Gastroesophageal sphincter (tissue), 4 donors: ENCODE results near the gene IFFO2. TPM values are rescaled to one million over a fixed set of nuclear protein-coding genes. Genes with fewer than 3 reads are reported as not detected.

Experiments used
- ATAC-seq: fragments of 150-250 bp; one replicate; pipeline ENCODE4 v1.9.1; 2016; ENCODE audit warnings: mild to moderate bottlenecking, moderate library complexity
- H3K27ac ChIP-seq, 4 donors: fragments of 200-600 bp; sonication (generic) in 3 of 4; 1 replicate in 3 of 4; 2 replicates in 1 of 4; pipeline ENCODE4 v1.5.1; 2016 to 2019
- H3K27me3 ChIP-seq: fragments of 200-600 bp; sonication (generic); one replicate; pipeline ENCODE4 v1.5.1; 2019
- H3K36me3 ChIP-seq, 2 donors: fragments of 200-600 bp; sonication (generic); one replicate each; pipeline ENCODE4 v1.5.1; 2019; ENCODE audit warnings: control low read depth in 1 of 2
- H3K4me1 ChIP-seq, 3 donors: fragments of 200-600 bp; sonication (generic); 1 replicate in 2 of 3; 2 replicates in 1 of 3; pipeline ENCODE4 v1.5.1; 2016 to 2019; ENCODE audit warnings: control low read depth in 2 of 3
- H3K4me3 ChIP-seq, 2 donors: fragments of 200-600 bp; sonication (generic); one replicate each; pipeline ENCODE4 v1.5.1; 2019; ENCODE audit warnings: mild to moderate bottlenecking in 1 of 2, moderate library complexity in 1 of 2
- H3K9me3 ChIP-seq, 3 donors: fragments of 200-600 bp; sonication (generic); one replicate each; pipeline ENCODE4 v1.5.1; 2017 to 2019; ENCODE audit warnings: control low read depth in 2 of 3
- EP300 ChIP-seq: sonication (generic); formaldehyde crosslinking; IDR thresholded peaks from one replicate; pipeline ENCODE4 v1.6.1; 2017; ENCODE audit warnings: antibody characterized with exemption, mild to moderate bottlenecking
- POLR2A ChIP-seq, 2 donors: fragments of 450-650 bp; IDR thresholded peaks; one replicate each; pipeline ENCODE4 v1.6.1; 2017; ENCODE audit warnings: antibody characterized with exemption in 2 of 2, mild to moderate bottlenecking in 2 of 2, moderate library complexity in 1 of 2
- POLR2AphosphoS5 ChIP-seq: sonication (generic); formaldehyde crosslinking; IDR thresholded peaks from one replicate; pipeline ENCODE4 v1.6.1; 2017; ENCODE audit warnings: antibody characterized with exemption
- WGBS, 2 donors: methylation state at CpG; one replicate each; pipeline ENCODE4 v1.1.5; 2018; ENCODE audit warnings: low coverage in 1 of 2; 5-methylcytosine and 5-hydroxymethylcytosine counted together
- total RNA-seq, 4 donors: library from RNA; depleted of rRNA; stranded (reverse); fragments of >200 nt; gene quantifications; one replicate each; pipeline ENCODE4 v1.1.0, GENCODE V29; 2016
- TF ChIP-seq, protein P1 (sequence below), 4 experiments: fragments of 200-600 bp in 2 of 4; fragments of 450-650 bp in 2 of 4; sonication (generic) in 1 of 4; IDR thresholded peaks; one replicate each; pipeline ENCODE4 v1.5.1; 2017 to 2019; ENCODE audit warnings: antibody characterized with exemption in 4 of 4, mild to moderate bottlenecking in 2 of 4, moderate library complexity in 2 of 4

The IFFO2 gene
- total RNA-seq, 4 donors from 2014 or later, result 9.3 to 18.4 (median 12.7) TPM

DNA sequence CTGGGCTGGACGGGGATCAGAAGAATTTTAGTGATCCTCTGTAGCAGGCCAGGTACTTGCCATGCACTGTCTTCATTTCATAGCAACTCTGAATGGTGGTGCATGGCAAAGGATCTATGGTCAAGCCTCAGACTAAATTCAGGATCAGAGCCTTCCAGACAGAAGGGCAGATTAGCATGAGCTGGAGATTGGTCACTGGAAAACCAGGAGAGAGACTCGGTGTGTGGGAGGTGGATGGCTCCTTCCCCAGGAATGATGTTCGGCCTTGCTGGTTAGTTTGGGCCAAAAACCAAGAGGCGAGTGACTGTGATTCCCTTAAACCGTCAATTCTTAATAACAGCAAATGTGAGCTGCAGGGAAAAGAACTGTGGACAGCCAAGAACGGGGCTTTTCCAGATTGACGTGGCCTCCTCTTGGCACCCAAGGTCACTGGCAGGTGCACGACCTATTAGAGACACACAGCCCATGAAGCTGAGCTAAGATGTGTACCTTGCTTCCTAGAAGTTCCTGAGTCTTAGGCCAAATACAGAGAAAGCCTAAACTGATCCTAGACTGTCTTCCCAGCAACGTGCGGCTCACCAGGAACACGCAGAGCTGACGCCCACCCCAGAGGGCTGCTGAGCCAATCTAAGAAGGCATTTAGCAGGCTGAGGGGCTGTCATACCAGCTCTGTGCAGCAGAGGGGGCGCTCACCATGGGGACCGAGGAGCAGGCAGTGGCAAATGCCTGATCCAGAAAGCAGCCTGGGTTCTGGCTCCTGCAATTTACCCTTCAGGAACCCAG lies 72.6 kb downstream of the IFFO2 start:
- TF ChIP-seq POLR2A (IDR thresholded peaks at IDR 0.05), result no peak
- no peak for TF ChIP-seq EP300
- no peak for TF ChIP-seq POLR2AphosphoS5
- TF ChIP-seq, protein P1, sequence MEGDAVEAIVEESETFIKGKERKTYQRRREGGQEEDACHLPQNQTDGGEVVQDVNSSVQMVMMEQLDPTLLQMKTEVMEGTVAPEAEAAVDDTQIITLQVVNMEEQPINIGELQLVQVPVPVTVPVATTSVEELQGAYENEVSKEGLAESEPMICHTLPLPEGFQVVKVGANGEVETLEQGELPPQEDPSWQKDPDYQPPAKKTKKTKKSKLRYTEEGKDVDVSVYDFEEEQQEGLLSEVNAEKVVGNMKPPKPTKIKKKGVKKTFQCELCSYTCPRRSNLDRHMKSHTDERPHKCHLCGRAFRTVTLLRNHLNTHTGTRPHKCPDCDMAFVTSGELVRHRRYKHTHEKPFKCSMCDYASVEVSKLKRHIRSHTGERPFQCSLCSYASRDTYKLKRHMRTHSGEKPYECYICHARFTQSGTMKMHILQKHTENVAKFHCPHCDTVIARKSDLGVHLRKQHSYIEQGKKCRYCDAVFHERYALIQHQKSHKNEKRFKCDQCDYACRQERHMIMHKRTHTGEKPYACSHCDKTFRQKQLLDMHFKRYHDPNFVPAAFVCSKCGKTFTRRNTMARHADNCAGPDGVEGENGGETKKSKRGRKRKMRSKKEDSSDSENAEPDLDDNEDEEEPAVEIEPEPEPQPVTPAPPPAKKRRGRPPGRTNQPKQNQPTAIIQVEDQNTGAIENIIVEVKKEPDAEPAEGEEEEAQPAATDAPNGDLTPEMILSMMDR (IDR thresholded peaks at IDR 0.05), result peak in 3 of 4 experiments; percentile 86 to 92 (median 86)
- Histone ChIP-seq H3K36me3 (peaks cover 0 to 71% of the 10 kb centered on the region in 2 donors), H3K4me3 (no peak overlapping the region), H3K4me1 (no peaks in the 10 kb centered on the region), H3K27ac (no peak overlapping the region), H3K27me3 (no peaks in the 10 kb centered on the region), H3K9me3 (no peaks in the 10 kb centered on the region)
- peak; percentile 66 for ATAC-seq
- 0 to 60% methylated on average over 2 to 8 of the region's 14 CpGs for WGBS, 2 donors

DNA sequence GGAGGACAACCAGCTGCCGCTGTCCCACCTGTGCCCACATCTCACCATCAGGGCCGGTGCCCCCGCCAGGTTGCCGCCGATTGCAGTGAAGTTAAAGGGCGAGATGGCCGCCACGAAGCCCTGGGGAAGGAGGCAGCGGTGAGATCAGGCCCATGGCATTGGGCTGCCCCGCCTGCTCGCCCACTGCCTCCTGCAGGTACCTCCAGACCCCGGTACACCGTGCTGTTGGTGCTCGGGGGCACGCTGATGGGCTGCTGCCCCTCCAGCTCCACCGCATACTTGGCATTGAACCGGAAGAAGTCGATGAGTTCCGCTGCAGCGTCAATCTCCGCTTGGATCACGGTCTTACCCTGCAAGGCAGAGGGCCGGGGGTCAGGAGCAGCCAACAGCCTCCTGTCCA lies 73.4 kb downstream of the IFFO2 start:
- no peak overlapping the region for H3K27ac ChIP-seq
- H3K36me3 ChIP-seq, result peaks cover 0 to 63% of the 10 kb centered on the region in 2 donors
- no peak for TF ChIP-seq POLR2AphosphoS5
- TF ChIP-seq, protein P1 (IDR thresholded peaks at IDR 0.05), result no peak
- TF ChIP-seq EP300, result no peak
- no peak for TF ChIP-seq POLR2A (IDR thresholded peaks at IDR 0.05)
- no peaks in the 10 kb centered on the region for H3K27me3 ChIP-seq
- H3K9me3 ChIP-seq, result no peaks in the 10 kb centered on the region
- no CpG with 5 or more reads among the region's 23 CpGs for WGBS, 2 donors
- no peak overlapping the region for H3K4me3 ChIP-seq
- no peaks in the 10 kb centered on the region for H3K4me1 ChIP-seq
- no peak for ATAC-seq

DNA sequence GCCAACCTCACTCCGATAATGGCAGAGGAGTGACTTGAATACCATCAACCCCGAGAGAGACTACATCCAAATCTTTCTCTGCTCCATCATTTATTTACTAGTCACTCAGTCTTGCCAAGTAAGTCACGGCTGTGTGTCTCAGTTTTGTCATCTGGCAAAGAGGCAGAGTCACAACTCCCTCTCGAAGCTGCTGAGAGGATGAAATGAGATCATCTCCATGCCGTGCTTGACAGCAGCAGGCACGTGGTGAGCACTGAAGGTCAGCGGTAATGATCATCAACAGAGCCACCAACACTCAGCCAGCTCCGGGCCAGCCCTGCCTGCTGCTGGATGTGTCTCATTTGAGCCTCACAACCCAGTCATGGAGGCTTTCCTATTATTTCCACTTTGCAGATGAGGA lies 74.0 kb downstream of the IFFO2 start:
- no peak overlapping the region for H3K27ac ChIP-seq
- WGBS, 2 donors, result 68 to 70% methylated on average over 2 to 5 of the region's 8 CpGs

DNA sequence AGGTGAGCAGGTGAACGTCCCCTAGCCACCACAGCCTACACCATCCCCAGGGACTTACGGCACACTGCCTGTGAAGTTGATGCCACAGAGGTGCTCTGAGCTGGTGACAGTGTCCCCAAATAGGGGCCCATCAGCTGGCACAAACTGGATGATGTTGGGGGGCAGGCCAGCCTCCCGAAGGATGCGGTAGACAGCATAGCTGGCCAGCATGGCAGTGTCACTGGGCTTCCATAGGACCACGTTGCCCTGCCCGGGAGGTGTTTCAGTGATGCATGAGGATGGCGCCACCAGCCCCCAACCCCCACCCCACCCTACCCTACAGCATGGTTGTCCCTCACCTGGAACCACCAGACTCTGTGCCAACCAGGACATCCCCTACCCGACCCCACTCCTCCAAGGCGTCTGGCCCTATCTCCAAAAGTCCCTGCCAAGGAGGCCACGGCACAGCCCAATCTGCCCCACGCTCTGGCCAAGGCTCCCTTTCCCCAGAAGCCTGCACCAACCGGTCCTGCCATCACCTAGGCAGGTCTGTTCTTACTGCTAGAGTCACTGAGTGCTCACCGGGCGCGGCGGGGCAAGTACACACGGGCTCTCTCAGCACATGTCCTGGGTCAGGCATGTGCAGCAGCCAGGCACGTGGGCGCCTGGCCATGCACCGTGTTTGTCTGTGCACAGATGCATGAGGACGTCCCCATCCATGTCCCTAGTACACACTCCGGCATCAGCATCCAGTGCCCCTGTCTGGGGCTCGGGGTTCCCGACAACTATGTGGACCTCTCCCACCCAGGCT lies 74.6 kb downstream of the IFFO2 start:
- ATAC-seq, result no peak
- peaks cover 0 to 60% of the 10 kb centered on the region in 2 donors for H3K36me3 ChIP-seq

More for the DNA sequence above, 74.0 kb downstream of the IFFO2 start:
- Histone ChIP-seq H3K27me3 (no peaks in the 10 kb centered on the region), H3K4me1 (no peaks in the 10 kb centered on the region), H3K4me3 (no peak overlapping the region), H3K36me3 (peaks cover 0 to 60% of the 10 kb centered on the region in 2 donors), H3K9me3 (no peaks in the 10 kb centered on the region)
- TF ChIP-seq POLR2AphosphoS5, result no peak
- TF ChIP-seq POLR2A (IDR thresholded peaks at IDR 0.05), result no peak
- ATAC-seq, result no peak

DNA sequence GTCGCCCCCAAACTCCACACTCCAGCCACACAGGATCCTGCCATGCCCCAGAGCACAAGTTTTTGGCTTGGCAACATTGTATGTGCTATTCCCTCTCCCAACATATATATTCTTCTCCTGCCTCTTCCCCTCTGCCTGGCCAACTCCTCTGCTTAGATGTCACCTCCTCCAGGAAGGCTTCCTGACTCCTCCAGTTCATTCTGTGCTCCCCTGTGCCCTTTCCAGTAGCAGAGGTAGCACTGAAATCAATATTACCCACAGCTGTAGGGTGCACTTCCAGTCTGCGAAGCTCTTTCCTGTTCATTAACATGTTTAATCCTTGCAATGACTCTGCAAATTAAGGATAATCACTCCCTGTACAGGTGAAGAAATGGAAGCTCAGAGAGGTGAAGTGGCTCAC lies 75.3 kb downstream of the IFFO2 start:
- ATAC-seq, result no peak
- no peak overlapping the region for H3K27ac ChIP-seq
- peaks cover 0 to 58% of the 10 kb centered on the region in 2 donors for H3K36me3 ChIP-seq
- WGBS, 2 donors, result 100% methylated on average over 1 of the region's 2 CpGs; no CpG with 5 or more reads in 1 of the 2 donors
- no peaks in the 10 kb centered on the region for H3K4me1 ChIP-seq
- no peaks in the 10 kb centered on the region for H3K9me3 ChIP-seq
- TF ChIP-seq POLR2A (IDR thresholded peaks at IDR 0.05) (no peak), EP300 (no peak), POLR2AphosphoS5 (no peak)
- TF ChIP-seq, protein P1 (IDR thresholded peaks at IDR 0.05), result no peak
- H3K4me3 ChIP-seq, result no peak overlapping the region
- no peaks in the 10 kb centered on the region for H3K27me3 ChIP-seq

More for the DNA sequence above, 74.6 kb downstream of the IFFO2 start:
- H3K4me3 ChIP-seq, result no peak overlapping the region
- H3K4me1 ChIP-seq, result no peaks in the 10 kb centered on the region
- WGBS, 2 donors, result 64% methylated on average over 3 of the region's 24 CpGs; no CpG with 5 or more reads in 1 of the 2 donors
- H3K9me3 ChIP-seq, result no peaks in the 10 kb centered on the region
- no peak for TF ChIP-seq POLR2AphosphoS5
- TF ChIP-seq EP300, result no peak
- TF ChIP-seq, protein P1 (IDR thresholded peaks at IDR 0.05), result no peak
- no peak for TF ChIP-seq POLR2A (IDR thresholded peaks at IDR 0.05)
- H3K27me3 ChIP-seq, result no peaks in the 10 kb centered on the region
- no peak overlapping the region for H3K27ac ChIP-seq
